Esophagus squamous epithelium (tissue), 4 donors: Measurements from ENCODE around the gene PPP2R2C.

Source experiments
- CTCF ChIP-seq, 6 experiments: fragments of 450-650 bp in 4 of 6; fragments of 200-600 bp in 2 of 6; sonication (generic) in 2 of 6; IDR thresholded peaks; one replicate each; pipeline ENCODE4 v1.5.1; 2016 to 2019; ENCODE audit warnings: antibody characterized with exemption in 6 of 6, mild to moderate bottlenecking in 4 of 6, moderate library complexity in 4 of 6
- POLR2A ChIP-seq, 4 donors: fragments of 450-650 bp; IDR thresholded peaks; one replicate each; pipeline ENCODE4 v1.6.1; 2017; ENCODE audit warnings: antibody characterized with exemption in 4 of 4, mild to moderate bottlenecking in 4 of 4, moderate library complexity in 3 of 4

DNA sequence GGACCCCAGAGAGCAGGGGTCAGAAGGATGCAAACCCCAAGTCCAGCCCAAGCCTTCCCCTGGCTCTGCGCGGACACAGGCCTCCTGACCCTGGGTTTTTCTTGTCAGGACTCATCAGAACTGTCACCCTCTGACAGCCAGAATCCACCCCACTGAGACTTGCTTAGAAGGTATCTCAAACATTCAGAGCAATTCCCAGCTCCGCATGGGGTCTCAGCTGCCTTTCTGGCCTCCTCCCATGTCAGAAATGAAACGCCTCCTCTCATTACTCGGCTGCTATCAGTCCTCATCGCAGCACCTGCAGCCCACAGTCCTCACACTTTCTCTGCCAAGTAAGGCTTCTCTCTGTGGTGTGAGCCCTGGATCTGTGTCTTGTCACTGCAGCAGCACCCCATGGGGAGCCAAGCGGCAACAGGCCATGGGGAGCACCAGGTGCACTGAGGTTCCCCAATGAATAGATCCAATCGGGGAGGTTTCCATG, 105.0 kb downstream of the PPP2R2C start:
- TF ChIP-seq POLR2A (IDR thresholded peaks at IDR 0.05) = no peak
- no peak for TF ChIP-seq CTCF (IDR thresholded peaks at IDR 0.05)
